ENCODE results near the gene ZBED5.

- TF ChIP-seq ARNT (IDR thresholded peaks at IDR 0.05), result no peak
- no peak for TF ChIP-seq FOXA1 (IDR thresholded peaks at IDR 0.05)
Measured at GRCh38 chr11:10858439-10859325, 829 bp upstream of the ZBED5 start.
